Measurements from ENCODE around the gene SCAMP5. TPM values are rescaled to one million over a fixed set of nuclear protein-coding genes. Genes with fewer than 3 reads are reported as not detected.

The SCAMP5 gene
- total RNA-seq, 3 donors from 2014 or later (not counting 1 experiment from before 2014, with no cell fraction given) = 0.09 to 2.7 (median 0.54) TPM

DNA sequence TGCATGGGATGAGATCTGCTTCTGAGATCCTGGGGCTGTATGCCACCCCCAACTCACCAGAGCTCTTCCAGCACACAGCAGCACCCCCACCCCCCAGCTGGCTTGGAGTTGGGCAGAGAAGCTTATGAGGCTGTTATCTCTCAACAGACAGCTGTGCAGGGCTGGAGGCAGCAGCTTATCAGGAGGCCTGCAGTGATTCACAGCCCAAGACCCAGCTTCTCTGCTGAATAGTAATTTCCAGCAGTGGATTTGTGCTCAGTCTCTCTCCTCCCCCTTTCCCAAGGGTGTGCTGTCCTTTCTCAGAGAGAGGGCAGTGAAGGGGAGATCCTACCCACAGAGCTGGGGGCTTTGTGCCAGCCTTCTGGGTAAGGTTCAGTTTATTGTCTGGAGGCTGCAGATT lies 40.8 kb upstream of the SCAMP5 start:
- TF ChIP-seq, protein P1, sequence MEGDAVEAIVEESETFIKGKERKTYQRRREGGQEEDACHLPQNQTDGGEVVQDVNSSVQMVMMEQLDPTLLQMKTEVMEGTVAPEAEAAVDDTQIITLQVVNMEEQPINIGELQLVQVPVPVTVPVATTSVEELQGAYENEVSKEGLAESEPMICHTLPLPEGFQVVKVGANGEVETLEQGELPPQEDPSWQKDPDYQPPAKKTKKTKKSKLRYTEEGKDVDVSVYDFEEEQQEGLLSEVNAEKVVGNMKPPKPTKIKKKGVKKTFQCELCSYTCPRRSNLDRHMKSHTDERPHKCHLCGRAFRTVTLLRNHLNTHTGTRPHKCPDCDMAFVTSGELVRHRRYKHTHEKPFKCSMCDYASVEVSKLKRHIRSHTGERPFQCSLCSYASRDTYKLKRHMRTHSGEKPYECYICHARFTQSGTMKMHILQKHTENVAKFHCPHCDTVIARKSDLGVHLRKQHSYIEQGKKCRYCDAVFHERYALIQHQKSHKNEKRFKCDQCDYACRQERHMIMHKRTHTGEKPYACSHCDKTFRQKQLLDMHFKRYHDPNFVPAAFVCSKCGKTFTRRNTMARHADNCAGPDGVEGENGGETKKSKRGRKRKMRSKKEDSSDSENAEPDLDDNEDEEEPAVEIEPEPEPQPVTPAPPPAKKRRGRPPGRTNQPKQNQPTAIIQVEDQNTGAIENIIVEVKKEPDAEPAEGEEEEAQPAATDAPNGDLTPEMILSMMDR (IDR thresholded peaks at IDR 0.05) = no peak
- Histone ChIP-seq H3K27me3 (ENCODE audit: control insufficient read depth, insufficient read depth, low read length) (peaks cover 25% of the 10 kb centered on the region), H3K4me1 (ENCODE audit: control insufficient read depth, insufficient read depth, low read length) (peaks cover 33% of the 10 kb centered on the region), H3K9me3 (ENCODE audit: control insufficient read depth, insufficient read depth, low read length) (no peaks in the 10 kb centered on the region), H3K36me3 (ENCODE audit: control insufficient read depth, insufficient read depth, low read length) (no peaks in the 10 kb centered on the region), H3K27ac (ENCODE audit: low read length) (no peak overlapping the region), H3K4me3 (ENCODE audit: low read length) (no peak overlapping the region)
- no peak for ATAC-seq
- H3K4me1 Mint-ChIP-seq = peaks cover 6 to 22% of the 10 kb centered on the region in 2 donors
- no peaks in the 10 kb centered on the region for H3K36me3 Mint-ChIP-seq
- no peaks in the 10 kb centered on the region for H3K9me3 Mint-ChIP-seq
- H3K4me3 Mint-ChIP-seq = no peak overlapping the region
- intact Hi-C loops (cut with micrococcal nuclease) = loop anchor here (5.0 kb wide), 1 partner anchor 582 kb away; no protein-coding TSS in a partner anchor
- H3K27ac Mint-ChIP-seq = no peak overlapping the region
- no peak for DNase-seq
- H3K27me3 Mint-ChIP-seq (ENCODE audit: low read depth in 2 of 2) = peaks cover 19 to 24% of the 10 kb centered on the region in 2 donors

DNA sequence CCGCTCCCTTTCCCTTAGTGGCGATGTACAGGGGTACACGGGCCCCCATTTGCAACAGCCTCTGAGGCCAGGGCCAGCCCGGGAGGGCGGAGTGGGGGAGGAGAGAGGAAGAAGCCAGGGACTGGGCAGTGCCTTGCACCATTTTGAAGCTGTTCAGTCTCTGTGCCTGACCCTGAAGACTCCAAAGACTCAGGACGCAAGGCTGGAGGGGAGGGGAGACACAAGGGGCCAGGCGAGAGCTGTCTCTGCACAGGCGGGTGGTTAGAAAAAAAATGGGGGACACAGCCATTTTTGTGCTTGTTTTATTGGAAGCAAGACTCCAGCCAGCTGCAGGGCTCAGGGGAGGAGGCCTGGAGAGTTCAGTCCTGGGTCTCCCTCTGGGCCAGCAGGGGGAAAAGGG lies 40.3 kb upstream of the SCAMP5 start:
- ATAC-seq (no peak), DNase-seq (no peak)
- Mint-ChIP-seq H3K4me1 (peaks cover 6 to 22% of the 10 kb centered on the region in 2 donors), H3K36me3 (no peaks in the 10 kb centered on the region), H3K9me3 (no peaks in the 10 kb centered on the region), H3K4me3 (no peak overlapping the region), H3K27me3 (ENCODE audit: low read depth in 2 of 2) (peaks cover 24 to 29% of the 10 kb centered on the region in 2 donors), H3K27ac (no peak overlapping the region)
- intact Hi-C loops (cut with micrococcal nuclease) = no loop called here
- Histone ChIP-seq H3K27me3 (ENCODE audit: control insufficient read depth, insufficient read depth, low read length) (peaks cover 27% of the 10 kb centered on the region), H3K27ac (ENCODE audit: low read length) (no peak overlapping the region), H3K9me3 (ENCODE audit: control insufficient read depth, insufficient read depth, low read length) (no peaks in the 10 kb centered on the region), H3K36me3 (ENCODE audit: control insufficient read depth, insufficient read depth, low read length) (no peaks in the 10 kb centered on the region), H3K4me3 (ENCODE audit: low read length) (no peak overlapping the region), H3K4me1 (ENCODE audit: control insufficient read depth, insufficient read depth, low read length) (peaks cover 33% of the 10 kb centered on the region)
- 91% methylated on average over 7 of the region's 8 CpGs for WGBS (ENCODE audit: insufficient coverage)
- TF ChIP-seq, protein P1 (IDR thresholded peaks at IDR 0.05) = no peak

DNA sequence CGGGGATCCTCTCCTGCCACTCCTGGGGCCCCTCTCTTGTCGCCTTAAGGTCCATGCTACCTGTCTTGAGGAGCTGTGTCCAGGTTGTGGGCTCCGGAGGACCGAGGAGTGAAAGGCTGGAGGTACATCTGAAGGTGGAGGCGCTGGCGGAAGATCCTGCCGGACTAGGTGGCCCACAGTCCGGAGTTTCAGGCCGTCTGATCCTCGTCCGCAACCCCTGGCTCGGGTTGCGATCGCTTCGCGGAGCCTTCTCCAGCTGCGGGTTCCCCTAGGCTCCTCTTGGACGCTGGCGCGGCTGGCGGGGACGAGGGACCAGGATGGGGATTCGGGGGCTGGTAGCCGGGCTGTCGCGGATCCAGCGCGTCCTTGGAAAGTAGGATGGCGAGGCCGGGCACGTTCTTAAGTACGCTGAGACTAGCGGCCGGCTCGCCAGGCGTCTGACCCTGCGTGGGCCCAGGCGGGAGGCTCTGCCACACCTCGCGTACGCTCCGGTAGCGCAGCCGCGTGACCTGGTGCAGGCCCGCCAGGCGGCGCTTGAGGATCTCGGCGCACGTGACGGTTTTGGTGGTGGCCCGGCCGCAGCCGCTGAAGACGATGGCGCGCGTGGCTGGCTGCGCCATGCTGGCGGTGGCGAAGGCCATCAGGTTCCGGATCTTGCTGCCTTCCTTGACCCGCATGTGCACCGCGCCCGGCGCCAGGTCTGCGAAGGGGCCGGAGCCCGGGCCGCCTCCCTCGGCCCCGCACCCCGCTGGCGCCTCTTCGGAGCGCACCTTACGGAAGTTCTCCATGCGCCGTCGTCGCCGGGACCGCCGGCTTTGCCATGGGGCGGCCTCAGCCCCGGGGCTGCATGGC lies 39.3 kb upstream of the SCAMP5 start:
- Histone ChIP-seq H3K4me3 (ENCODE audit: low read length) (peak overlapping the region; percentile 16), H3K9me3 (ENCODE audit: control insufficient read depth, insufficient read depth, low read length) (no peaks in the 10 kb centered on the region), H3K36me3 (ENCODE audit: control insufficient read depth, insufficient read depth, low read length) (no peaks in the 10 kb centered on the region), H3K27me3 (ENCODE audit: control insufficient read depth, insufficient read depth, low read length) (peaks cover 30% of the 10 kb centered on the region), H3K27ac (ENCODE audit: low read length) (no peak overlapping the region), H3K4me1 (ENCODE audit: control insufficient read depth, insufficient read depth, low read length) (peaks cover 33% of the 10 kb centered on the region)
- peaks cover 30 to 38% of the 10 kb centered on the region in 2 donors for H3K27me3 Mint-ChIP-seq (ENCODE audit: low read depth in 2 of 2)
- intact Hi-C loops (cut with micrococcal nuclease) = loop anchor here (2.0 kb wide), 1 partner anchor 249 kb away; no protein-coding TSS in a partner anchor
- peak; percentile 52 to 67 (median 64) for ATAC-seq
- peaks cover 6 to 22% of the 10 kb centered on the region in 2 donors for H3K4me1 Mint-ChIP-seq
- WGBS (ENCODE audit: insufficient coverage) = 26% methylated on average over 88 of the region's 88 CpGs
- peak; percentile 48 to 77 for DNase-seq
- H3K9me3 Mint-ChIP-seq = no peaks in the 10 kb centered on the region
- no peaks in the 10 kb centered on the region for H3K36me3 Mint-ChIP-seq
- H3K27ac Mint-ChIP-seq = no peak overlapping the region
- TF ChIP-seq, protein P1 (IDR thresholded peaks at IDR 0.05) = peak; percentile 13
- peak overlapping the region; percentile 25 for H3K4me3 Mint-ChIP-seq
